Activated T-helper 17 cell treated with anti-CD3 and anti-CD28 coated beads, Interleukin-2, amount 50 U/mL, for 72 hours (primary cell): Measurements from ENCODE around the gene BSX. TPM values are rescaled to one million over a fixed set of nuclear protein-coding genes. Genes with fewer than 3 reads are reported as not detected.

Experiments used
- ATAC-seq: fragments of 150-1000 bp; cut with Tn5 transposase; replicated peaks from 2 replicates; pipeline ENCODE4 v1.10.0; 2021; ENCODE audit warnings: mild to moderate bottlenecking, moderate library complexity
- H3K27ac Mint-ChIP-seq: one replicate; pipeline ENCODE4 v1.8.0; 2022; ENCODE audit warnings: mixed read lengths
- H3K27me3 Mint-ChIP-seq: one replicate; pipeline ENCODE4 v1.8.0; 2022; ENCODE audit warnings: mixed read lengths
- H3K36me3 Mint-ChIP-seq: one replicate; pipeline ENCODE4 v1.8.0; 2022; ENCODE audit warnings: low read depth, mild to moderate bottlenecking, mixed read lengths
- H3K4me1 Mint-ChIP-seq: one replicate; pipeline ENCODE4 v1.8.0; 2022; ENCODE audit warnings: mixed read lengths
- H3K4me3 Mint-ChIP-seq: one replicate; pipeline ENCODE4 v1.8.0; 2022; ENCODE audit warnings: mild to moderate bottlenecking, mixed read lengths
- H3K9me3 Mint-ChIP-seq: one replicate; pipeline ENCODE4 v1.8.0; 2022; ENCODE audit warnings: mixed read lengths
- total RNA-seq, 2 donors: library from RNA; stranded (reverse); gene quantifications; one replicate each; pipeline ENCODE4 v1.2.3, GENCODE V29; 2022

BSX gene
- total RNA-seq, 2 donors from 2014 or later: not detected

- H3K36me3 Mint-ChIP-seq: peaks cover 18% of the 10 kb centered on the region
Measured at GRCh38 chr11:122979103-122979814, 2.4 kb downstream of the BSX start.

GRCh38 chr11:122978299-122978620 is 3.4 kb downstream of the BSX start:
- Mint-ChIP-seq H3K9me3 (peaks cover 11% of the 10 kb centered on the region), H3K27me3 (peaks cover 82% of the 10 kb centered on the region), H3K36me3 (peaks cover 18% of the 10 kb centered on the region), H3K4me1 (peaks cover 16% of the 10 kb centered on the region), H3K4me3 (no peak overlapping the region), H3K27ac (no peak overlapping the region)
- no peak for ATAC-seq

More at GRCh38 chr11:122979103-122979814, 2.4 kb downstream of the BSX start:
- Mint-ChIP-seq H3K9me3 (peaks cover 11% of the 10 kb centered on the region), H3K4me3 (no peak overlapping the region), H3K4me1 (peaks cover 19% of the 10 kb centered on the region), H3K27ac (no peak overlapping the region), H3K27me3 (peaks cover 79% of the 10 kb centered on the region)
- ATAC-seq: no peak

- peaks cover 12% of the 10 kb centered on the region for H3K36me3 Mint-ChIP-seq
- H3K9me3 Mint-ChIP-seq: peaks cover 7% of the 10 kb centered on the region
- ATAC-seq: no peak
- H3K27ac Mint-ChIP-seq: no peak overlapping the region
- H3K4me3 Mint-ChIP-seq: peak overlapping the region; percentile 22
- peaks cover 79% of the 10 kb centered on the region for H3K27me3 Mint-ChIP-seq
- peaks cover 11% of the 10 kb centered on the region for H3K4me1 Mint-ChIP-seq
Measured at GRCh38 chr11:122977470-122978298, 4.0 kb downstream of the BSX start.

GRCh38 chr11:122976734-122977469 is 4.7 kb downstream of the BSX start:
- Mint-ChIP-seq H3K27me3 (peaks cover 75% of the 10 kb centered on the region), H3K9me3 (peaks cover 4% of the 10 kb centered on the region), H3K4me1 (peaks cover 10% of the 10 kb centered on the region), H3K27ac (no peak overlapping the region), H3K4me3 (peak overlapping the region; percentile 22), H3K36me3 (peaks cover 6% of the 10 kb centered on the region)
- no peak for ATAC-seq

- Mint-ChIP-seq H3K27ac (no peak overlapping the region), H3K27me3 (peaks cover 72% of the 10 kb centered on the region), H3K4me3 (peak overlapping the region; percentile 22), H3K9me3 (peaks cover 4% of the 10 kb centered on the region), H3K36me3 (peaks cover 6% of the 10 kb centered on the region), H3K4me1 (peaks cover 10% of the 10 kb centered on the region)
- no peak for ATAC-seq
Measured at GRCh38 chr11:122976061-122976733, 5.4 kb downstream of the BSX start.

- Mint-ChIP-seq H3K27me3 (peaks cover 39% of the 10 kb centered on the region), H3K36me3 (peaks cover 4% of the 10 kb centered on the region), H3K4me1 (no peaks in the 10 kb centered on the region), H3K9me3 (no peaks in the 10 kb centered on the region), H3K27ac (no peak overlapping the region), H3K4me3 (no peak overlapping the region)
- ATAC-seq: no peak
Measured at GRCh38 chr11:122963961-122964360, 17.7 kb downstream of the BSX start.

GRCh38 chr11:122954455-122954854 is 27.2 kb downstream of the BSX start:
- H3K4me3 Mint-ChIP-seq: no peak overlapping the region
- H3K9me3 Mint-ChIP-seq: no peaks in the 10 kb centered on the region
- no peak for ATAC-seq
- H3K27me3 Mint-ChIP-seq: no peaks in the 10 kb centered on the region
- no peaks in the 10 kb centered on the region for H3K36me3 Mint-ChIP-seq
- H3K4me1 Mint-ChIP-seq: peaks cover 1% of the 10 kb centered on the region
- H3K27ac Mint-ChIP-seq: no peak overlapping the region

GRCh38 chr11:122951211-122951610 is 30.4 kb downstream of the BSX start:
- H3K27ac Mint-ChIP-seq: no peak overlapping the region
- no peaks in the 10 kb centered on the region for H3K9me3 Mint-ChIP-seq
- no peak for ATAC-seq
- no peak overlapping the region for H3K4me3 Mint-ChIP-seq
- peaks cover 6% of the 10 kb centered on the region for H3K36me3 Mint-ChIP-seq
- peaks cover 6% of the 10 kb centered on the region for H3K4me1 Mint-ChIP-seq
- H3K27me3 Mint-ChIP-seq: no peaks in the 10 kb centered on the region

- Mint-ChIP-seq H3K27me3 (no peaks in the 10 kb centered on the region), H3K9me3 (no peaks in the 10 kb centered on the region), H3K27ac (no peak overlapping the region), H3K4me1 (no peaks in the 10 kb centered on the region), H3K36me3 (no peaks in the 10 kb centered on the region), H3K4me3 (no peak overlapping the region)
- ATAC-seq: no peak
Measured at GRCh38 chr11:122938557-122938956, 43.1 kb downstream of the BSX start.

GRCh38 chr11:122937983-122938382 is 43.7 kb downstream of the BSX start:
- no peaks in the 10 kb centered on the region for H3K36me3 Mint-ChIP-seq
- H3K27ac Mint-ChIP-seq: no peak overlapping the region
- H3K9me3 Mint-ChIP-seq: no peaks in the 10 kb centered on the region
- H3K4me3 Mint-ChIP-seq: no peak overlapping the region
- no peaks in the 10 kb centered on the region for H3K4me1 Mint-ChIP-seq
- no peaks in the 10 kb centered on the region for H3K27me3 Mint-ChIP-seq
- ATAC-seq: peak; percentile 67

GRCh38 chr11:122933416-122933815 is 48.2 kb downstream of the BSX start:
- H3K4me3 Mint-ChIP-seq: no peak overlapping the region
- no peaks in the 10 kb centered on the region for H3K9me3 Mint-ChIP-seq
- no peak overlapping the region for H3K27ac Mint-ChIP-seq

GRCh38 chr11:122931510-122931909 is 50.1 kb downstream of the BSX start:
- no peaks in the 10 kb centered on the region for H3K27me3 Mint-ChIP-seq
- H3K9me3 Mint-ChIP-seq: no peaks in the 10 kb centered on the region
- H3K4me1 Mint-ChIP-seq: no peaks in the 10 kb centered on the region
- H3K4me3 Mint-ChIP-seq: no peak overlapping the region
- no peak for ATAC-seq
- no peak overlapping the region for H3K27ac Mint-ChIP-seq
- no peaks in the 10 kb centered on the region for H3K36me3 Mint-ChIP-seq

More at GRCh38 chr11:122933416-122933815, 48.2 kb downstream of the BSX start:
- no peaks in the 10 kb centered on the region for H3K27me3 Mint-ChIP-seq
- no peak for ATAC-seq
- H3K4me1 Mint-ChIP-seq: no peaks in the 10 kb centered on the region
- H3K36me3 Mint-ChIP-seq: no peaks in the 10 kb centered on the region
